GM19099 (cell line): ENCODE data around the gene NLGN1.

ENCODE experiments used
- POLR2A ChIP-seq: IDR thresholded peaks from 3 replicates; pipeline ENCODE4 v1.6.1; 2011; ENCODE audit warnings: low read depth; ENCODE audit not compliant: insufficient read length; ENCODE audit errors: extremely low read depth

Gene NLGN1

DNA sequence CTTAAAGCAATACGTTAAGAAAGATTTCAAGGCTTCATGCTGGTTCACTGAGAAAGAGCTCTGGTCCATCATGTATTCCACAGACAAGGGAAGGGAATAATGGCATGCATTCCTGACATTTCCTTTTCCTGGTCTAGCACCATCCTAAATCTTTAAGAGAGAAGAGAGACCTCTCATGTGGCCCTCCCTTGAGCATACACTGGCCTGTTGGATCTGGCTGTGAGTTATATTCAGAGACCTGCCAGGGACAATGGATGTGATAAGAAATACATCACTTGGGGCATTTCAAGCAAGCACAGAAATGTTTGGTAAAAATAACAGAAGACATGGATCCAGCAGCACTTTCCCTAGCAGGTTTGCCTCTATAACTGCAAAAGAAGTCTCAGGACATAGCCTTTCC is 507.8 kb downstream of the NLGN1 start:
- no peak for TF ChIP-seq POLR2A

DNA sequence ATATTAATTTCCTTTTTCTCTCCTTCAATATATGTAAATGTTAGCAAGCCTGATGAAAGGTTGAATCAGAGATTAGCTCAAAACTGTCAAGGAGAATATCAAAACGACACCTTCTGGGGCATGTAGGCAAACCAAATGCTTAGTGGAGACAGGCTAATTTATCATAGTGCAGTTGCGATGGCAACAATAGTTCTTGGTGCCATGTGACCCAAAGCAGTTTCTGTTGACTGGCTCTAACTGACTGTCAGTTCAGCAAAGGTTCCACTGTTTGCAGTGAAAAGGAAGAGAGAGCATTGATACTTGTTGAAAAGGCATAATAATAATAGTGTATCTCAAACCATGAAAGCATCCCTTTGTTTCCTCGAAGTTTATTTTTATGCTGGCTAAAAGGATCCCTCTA is 513.9 kb downstream of the NLGN1 start:
- TF ChIP-seq POLR2A, result no peak

DNA sequence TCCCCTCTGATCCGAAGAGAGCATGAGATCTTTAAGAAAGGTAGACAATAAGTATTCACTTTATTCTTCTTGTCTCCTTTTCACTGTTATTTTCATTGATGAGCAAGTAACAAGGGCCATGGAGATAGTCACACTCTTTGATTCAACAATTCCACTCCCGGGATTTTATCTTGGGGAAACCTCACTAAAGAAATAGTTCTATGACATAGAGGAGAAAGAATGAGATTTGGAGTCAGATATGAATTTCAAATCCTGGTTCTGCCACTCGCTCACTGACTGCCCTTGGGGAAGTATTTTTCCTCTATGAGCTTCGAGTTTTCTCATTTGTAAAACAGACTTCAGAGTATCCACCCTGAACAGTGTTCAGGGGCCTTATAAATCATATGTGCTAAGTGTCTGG is 514.6 kb downstream of the NLGN1 start:
- TF ChIP-seq POLR2A, result no peak

DNA sequence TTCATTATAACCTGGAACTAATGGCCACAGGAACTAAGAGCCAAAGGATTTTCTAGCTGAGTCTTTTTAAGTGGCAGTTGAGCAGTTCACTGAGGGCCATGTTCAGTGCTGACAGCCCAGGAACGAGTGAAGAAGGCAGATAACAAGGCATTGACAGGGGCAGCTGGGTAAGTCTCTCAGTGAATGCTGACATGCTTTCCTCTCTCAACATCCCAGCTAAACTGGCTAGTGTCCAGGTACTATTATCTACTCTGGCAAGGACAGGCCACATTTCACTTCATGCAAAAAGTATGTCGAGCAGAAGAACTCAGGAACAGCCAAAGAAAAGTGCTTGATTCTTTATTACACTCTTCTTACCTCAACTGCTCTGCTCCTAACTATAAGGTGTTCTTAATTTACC is 515.9 kb downstream of the NLGN1 start:
- TF ChIP-seq POLR2A, result no peak

DNA sequence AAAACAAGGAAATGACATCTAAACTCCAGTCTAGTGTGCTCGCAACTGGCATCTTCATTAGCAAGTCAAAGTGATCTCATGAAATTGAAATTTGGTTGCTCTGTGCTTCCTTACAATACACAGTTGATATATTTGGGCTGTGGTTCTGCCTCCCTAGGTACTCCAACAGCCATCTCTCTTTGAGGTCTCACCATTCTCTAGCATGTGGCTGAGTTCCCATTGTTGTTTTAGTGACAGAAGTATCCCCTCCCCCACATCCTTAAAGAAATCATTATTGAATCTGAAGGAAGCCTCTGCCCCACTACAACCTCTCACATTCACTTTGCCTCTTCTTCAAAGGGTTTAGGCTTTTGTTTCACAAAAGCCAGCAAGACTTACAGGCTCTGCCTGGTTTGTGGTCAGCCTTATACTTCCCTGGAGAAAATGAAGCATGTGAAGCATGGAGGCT is 516.5 kb downstream of the NLGN1 start:
- no peak for TF ChIP-seq POLR2A

DNA sequence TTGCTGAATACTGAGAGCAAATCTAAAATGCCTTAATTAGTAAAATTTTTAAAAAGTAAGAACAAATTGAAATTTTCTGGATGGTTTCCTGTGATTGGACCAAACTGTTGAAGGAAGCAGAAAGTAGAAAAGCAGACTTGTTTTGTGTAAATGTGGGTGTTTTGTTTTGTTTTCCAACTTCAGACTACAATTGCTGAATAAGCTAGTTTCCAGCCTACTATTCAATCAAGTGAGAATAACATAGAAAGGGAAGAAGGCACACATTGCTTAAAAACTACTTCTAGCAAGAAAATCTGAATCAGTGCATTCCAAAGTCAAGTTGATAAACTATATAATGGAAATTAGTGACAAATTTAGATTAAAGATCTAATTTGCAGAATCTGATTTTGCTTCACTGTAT is 519.3 kb downstream of the NLGN1 start:
- no peak for TF ChIP-seq POLR2A

DNA sequence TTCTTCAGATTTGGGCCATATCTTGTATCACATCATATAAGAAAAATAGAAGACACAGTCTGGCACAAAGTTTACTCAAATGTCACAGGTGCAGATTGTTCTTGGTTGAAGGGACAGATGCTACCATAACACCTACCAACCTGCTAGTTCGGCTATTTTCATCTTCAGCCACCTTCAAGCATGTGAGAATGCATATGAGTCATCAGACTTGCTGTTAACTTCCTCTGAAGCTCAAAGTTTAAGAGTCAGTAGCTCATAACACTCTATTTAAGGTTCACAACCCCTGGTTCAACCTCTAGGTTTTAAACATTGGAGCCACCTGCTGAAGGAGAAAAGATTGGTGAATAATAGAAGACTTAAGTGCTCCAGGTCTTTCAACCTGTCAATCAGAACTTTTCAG is 522.8 kb downstream of the NLGN1 start:
- no peak for TF ChIP-seq POLR2A

DNA sequence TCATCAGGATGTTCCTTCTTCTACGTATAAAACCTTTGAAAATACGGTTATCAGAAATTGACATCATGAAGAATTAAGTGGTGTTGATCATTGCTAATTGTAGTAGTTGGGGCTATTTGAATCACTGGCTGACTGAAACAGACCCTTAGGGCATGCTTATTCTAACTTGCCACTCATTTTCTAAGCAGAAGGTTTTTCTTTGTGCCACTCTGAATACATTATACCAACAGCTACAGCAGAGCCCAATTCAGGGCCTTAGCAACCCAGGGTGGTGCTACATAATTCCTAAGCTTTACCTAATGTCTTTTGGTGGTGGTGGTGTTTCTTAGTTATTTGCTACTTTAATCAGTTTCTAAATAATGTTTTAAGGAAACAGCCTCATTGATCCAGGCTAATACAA is 524.2 kb downstream of the NLGN1 start:
- no peak for TF ChIP-seq POLR2A

DNA sequence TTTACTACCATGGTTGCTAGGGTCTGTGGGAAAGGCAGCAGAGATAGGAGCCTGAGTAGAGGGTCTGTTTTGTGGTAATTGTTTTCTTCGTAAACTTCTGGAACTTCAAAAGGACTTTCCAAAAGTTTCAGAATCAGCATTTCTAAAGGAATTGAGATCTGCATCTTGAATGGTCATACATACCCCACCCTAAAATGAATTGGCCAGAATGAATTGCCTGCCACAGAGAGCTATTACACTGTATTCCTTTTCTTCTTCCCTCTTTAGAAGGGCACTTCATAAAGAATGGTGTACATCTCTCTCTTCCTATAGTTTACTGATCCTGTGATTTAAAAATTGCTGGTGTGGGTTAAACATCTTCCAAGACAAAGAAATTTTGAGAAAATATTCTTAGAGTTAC is 525.7 kb downstream of the NLGN1 start:
- TF ChIP-seq POLR2A, result no peak

DNA sequence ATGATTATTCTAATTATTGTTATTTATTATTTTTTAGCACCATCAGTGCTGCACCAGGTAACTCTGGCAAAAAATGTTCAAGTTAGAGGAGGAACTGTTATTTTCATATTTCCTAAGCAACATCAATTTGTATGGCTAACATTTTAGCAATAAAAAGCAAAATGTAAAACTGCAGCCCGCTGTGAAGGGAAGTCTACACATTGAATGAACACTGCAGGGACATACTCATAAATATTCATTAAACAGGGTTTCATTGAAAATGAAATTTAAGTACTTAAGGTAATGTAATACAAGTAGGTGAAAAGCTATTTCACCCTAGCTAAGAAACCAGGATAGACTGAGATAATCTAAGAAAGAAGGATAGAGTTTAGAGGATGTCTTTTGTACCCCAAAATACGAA is 532.7 kb downstream of the NLGN1 start:
- TF ChIP-seq POLR2A, result no peak

DNA sequence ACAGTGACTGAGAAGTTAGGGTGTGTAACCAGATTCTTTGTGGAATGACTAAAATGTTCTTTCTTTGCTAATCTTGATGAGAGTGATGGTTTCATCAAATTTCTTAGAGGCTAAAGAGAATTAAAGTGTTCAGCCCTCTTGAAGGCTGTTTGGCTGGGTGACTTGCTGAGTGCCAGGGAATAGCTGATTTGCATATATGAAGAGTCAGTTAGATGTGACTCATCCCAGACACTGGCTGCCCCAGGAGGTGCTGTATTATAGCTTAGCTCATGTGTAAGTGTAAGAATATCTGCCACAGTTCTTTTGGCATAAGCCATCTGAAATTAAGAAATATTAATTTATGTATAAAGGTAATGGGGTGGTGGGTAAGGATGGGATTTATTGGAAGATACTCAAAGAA is 535.1 kb downstream of the NLGN1 start:
- no peak for TF ChIP-seq POLR2A

DNA sequence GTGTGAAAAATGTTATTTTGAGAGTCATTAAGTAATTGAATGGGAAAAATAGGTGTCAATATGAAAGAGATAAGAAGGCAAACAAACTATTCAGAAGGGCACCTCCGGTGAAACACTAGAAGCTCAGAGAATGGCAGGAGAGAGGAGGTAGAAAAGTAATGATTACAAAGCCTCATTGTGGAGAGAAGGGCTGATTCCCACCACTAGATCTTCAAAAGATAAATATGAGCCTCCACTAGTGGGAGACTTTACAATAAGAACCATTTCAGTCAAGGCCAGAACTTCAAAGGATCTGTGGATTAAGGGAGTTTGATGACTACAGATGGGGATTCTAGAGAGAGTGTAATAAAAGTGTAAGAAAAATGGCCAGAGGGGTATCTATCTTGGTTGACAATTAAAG is 535.6 kb downstream of the NLGN1 start:
- no peak for TF ChIP-seq POLR2A

DNA sequence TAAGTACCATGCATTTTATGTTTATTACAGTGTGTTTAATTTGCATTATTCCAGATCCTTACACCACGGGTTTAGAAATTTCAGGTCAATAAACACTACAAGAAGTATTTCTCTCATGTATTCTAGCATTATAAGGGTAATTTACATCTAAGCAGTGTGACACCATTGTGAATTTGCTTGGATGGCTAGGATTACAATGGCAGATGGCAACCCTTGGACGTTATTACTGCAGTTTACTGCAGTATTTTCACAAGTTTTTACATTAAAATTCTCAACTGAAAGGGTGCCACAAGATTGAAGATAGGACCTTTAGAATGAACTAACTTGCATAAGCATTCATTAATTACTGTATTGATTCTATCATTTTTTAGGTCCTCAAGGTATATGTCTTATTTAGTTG is 538.8 kb downstream of the NLGN1 start:
- TF ChIP-seq POLR2A, result no peak

DNA sequence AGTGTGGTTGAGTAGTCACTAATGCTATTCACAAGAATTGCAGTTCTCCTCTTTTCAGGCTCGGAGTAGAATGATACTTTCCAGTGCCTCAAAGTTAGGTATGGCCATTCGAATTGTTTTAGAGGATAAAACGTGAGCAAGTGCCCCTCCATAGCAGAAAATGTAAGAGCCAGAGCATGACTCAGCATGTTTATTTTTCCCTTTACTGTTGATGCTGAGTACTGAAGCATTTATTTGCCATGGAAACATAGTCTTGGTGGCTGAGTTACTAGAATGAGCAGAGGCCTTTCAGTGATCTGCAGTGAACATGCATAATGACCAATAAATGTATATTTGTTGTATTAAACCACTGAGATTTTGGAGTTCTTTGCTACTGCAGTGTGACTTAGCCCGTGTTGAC is 540.6 kb downstream of the NLGN1 start:
- no peak for TF ChIP-seq POLR2A

DNA sequence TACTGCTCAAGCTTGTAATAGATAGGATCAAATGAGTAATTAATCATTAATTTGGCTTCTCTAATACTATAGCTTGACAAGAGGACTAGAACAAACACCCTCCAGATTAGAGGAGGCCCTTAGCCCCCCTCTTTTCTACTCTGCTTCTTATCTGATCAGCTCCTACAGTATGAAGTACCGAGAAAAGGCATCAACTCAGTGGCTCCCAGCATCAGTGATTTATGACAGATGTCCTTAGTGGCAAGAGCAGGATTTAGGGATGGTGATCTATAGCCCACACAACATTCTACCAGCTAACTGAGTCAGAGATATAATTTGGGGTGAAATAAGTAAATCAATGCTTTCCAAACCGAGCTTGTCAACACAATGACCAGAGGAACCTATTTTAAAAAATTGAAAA is 541.1 kb downstream of the NLGN1 start:
- TF ChIP-seq POLR2A, result no peak

DNA sequence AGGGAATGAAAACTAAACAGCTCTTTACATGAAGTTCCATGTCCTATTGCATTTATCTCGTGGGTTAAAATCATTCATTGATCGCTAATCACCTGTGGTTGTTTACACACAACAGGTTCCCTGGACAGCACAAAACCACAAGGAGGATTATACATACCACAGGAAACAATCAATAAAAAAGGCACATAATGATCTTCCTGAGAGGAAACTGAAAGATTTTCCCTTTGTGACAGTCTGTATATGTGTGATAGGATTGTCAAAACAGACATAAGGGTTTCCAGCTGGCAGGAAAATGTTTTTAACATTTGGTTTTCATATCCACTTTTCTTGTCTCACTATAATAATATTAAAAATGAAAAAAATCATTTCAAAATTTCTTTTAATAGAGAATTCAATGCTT is 541.8 kb downstream of the NLGN1 start:
- no peak for TF ChIP-seq POLR2A

DNA sequence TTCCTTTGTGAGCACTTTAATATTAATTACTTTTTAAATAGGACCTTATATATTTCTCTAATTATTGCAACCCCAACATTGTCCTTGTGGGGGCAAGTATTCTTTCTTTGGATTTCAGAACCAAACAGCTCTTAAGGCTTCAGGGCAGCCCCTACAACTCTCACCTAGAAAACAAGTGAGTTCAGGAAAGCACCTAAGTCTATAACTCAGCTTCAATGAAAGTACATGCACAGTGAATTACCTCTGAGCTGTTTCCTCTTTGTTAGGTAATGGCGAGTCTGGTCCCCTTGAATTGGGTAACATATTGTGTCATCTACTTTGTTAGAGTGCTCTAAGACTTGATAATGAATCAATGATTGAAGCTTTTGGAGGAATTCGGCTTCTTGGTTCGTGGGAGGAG is 545.7 kb downstream of the NLGN1 start:
- no peak for TF ChIP-seq POLR2A

DNA sequence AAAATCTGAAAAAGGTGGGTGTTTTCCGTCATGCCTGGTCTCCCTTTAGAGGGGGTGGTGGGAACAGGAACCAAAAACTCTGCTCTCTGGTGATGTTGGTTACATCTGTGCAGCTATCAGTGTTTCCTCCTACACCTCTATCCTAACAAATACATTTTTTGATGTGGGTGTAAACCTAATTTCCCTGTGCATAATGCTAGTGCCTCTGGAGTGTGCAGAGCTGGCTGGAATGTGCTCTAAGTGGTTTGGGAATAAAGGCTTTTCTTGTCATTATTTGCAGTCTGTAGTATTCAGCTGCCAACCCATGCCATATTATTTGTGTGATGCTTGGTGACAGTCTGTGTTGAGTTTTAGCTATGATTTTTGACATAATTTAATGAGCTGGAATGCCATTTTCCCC is 547.6 kb downstream of the NLGN1 start:
- TF ChIP-seq POLR2A, result no peak
